Uterus (tissue), 2 donors: Measurements from ENCODE around the gene GTSE1.

Experiments used
- POLR2A ChIP-seq, 2 donors: fragments of 450-650 bp; IDR thresholded peaks; one replicate each; pipeline ENCODE4 v1.6.1; 2016; ENCODE audit warnings: antibody characterized with exemption in 2 of 2, mild to moderate bottlenecking in 1 of 2, moderate library complexity in 1 of 2
- TF ChIP-seq, protein P1 (sequence below), 4 experiments: fragments of 200-600 bp in 2 of 4; fragments of 450-650 bp in 2 of 4; sonication (generic) in 2 of 4; IDR thresholded peaks; one replicate each; pipeline ENCODE4 v1.5.1; 2016 to 2019; ENCODE audit warnings: antibody characterized with exemption in 4 of 4, mild to moderate bottlenecking in 2 of 4, moderate library complexity in 1 of 4

DNA sequence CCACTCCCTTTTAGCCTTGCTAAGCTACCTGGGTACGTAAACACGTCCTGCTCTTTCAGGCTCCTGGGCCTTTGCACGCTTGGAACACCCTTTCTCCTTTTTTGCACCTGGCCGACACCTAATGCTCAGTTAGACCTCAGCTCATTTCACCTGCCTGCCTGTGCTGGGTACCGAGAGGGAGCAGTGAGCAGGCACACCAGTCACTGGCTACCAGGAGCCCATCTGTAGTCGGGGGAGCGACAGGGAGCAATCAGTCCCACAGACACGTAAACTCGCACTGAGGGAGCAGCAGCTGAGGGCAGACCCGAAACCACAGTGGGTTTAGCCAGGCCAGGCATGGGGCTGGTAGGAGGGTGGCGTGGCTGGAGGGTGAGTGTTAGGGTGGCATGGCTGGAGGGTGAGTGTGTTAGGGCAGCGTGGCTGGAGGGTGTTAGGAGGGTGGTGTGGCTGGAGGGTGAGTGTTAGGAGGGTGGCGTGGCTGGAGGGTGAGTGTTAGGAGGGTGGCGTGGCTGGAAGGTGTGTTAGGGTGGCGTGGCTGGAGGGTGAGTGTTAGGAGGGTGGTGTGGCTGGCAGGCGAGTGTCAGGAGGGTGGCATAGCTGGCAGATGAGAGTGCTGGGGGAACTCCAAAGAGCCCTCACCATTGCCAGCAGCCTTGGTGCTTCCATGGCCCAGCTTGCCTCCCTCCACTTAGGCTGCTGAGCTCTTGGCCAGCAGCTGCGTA lies 6.4 kb upstream of the GTSE1 start:
- TF ChIP-seq, protein P1, sequence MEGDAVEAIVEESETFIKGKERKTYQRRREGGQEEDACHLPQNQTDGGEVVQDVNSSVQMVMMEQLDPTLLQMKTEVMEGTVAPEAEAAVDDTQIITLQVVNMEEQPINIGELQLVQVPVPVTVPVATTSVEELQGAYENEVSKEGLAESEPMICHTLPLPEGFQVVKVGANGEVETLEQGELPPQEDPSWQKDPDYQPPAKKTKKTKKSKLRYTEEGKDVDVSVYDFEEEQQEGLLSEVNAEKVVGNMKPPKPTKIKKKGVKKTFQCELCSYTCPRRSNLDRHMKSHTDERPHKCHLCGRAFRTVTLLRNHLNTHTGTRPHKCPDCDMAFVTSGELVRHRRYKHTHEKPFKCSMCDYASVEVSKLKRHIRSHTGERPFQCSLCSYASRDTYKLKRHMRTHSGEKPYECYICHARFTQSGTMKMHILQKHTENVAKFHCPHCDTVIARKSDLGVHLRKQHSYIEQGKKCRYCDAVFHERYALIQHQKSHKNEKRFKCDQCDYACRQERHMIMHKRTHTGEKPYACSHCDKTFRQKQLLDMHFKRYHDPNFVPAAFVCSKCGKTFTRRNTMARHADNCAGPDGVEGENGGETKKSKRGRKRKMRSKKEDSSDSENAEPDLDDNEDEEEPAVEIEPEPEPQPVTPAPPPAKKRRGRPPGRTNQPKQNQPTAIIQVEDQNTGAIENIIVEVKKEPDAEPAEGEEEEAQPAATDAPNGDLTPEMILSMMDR (IDR thresholded peaks at IDR 0.05) = no peak
- TF ChIP-seq POLR2A (IDR thresholded peaks at IDR 0.05) = no peak
